ENCODE results near the gene SIPA1.

Gene SIPA1

DNA sequence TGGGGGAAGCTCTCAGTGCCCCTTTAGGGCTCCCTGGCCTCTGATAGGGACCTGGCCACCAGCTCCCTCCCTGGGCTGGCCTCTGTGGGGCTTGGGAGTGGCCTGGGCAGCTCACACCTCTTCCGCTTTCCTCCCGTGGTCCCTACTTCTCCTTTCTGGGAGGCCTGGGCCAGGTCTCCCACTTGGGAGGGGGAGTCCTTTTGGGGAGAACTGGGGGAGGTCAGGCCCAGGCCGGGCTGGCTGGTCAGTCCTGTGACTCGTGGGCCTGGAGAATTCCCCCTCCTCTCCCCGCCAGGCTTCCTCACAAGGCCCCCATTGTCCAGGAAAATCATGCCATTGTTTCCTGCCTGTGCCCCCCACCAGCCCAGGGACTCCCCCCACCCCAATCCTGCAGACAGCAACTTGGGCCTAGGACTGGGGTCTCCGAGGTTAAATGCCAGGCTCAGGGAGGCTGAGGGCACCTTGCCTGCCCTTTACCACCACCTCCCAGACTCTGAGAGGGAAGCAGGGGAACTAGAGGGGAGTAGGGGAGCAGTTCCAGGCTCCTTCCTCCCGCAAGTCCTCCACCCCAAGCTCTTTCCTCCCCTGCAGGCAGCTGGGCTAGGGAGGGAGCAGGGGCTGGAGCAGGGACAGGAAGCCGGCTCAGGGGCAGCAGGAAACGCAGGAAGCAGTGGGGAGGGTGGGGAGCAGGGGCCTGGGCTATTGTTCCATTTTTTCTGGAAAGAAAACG, 26.7 kb upstream of the SIPA1 start:
- TF ChIP-seq CTCF (IDR thresholded peaks at IDR 0.05; ENCODE audit: low read depth, low read length) = no peak
- no peak for DNase-seq (ENCODE audit: extremely low read depth, low read depth)

DNA sequence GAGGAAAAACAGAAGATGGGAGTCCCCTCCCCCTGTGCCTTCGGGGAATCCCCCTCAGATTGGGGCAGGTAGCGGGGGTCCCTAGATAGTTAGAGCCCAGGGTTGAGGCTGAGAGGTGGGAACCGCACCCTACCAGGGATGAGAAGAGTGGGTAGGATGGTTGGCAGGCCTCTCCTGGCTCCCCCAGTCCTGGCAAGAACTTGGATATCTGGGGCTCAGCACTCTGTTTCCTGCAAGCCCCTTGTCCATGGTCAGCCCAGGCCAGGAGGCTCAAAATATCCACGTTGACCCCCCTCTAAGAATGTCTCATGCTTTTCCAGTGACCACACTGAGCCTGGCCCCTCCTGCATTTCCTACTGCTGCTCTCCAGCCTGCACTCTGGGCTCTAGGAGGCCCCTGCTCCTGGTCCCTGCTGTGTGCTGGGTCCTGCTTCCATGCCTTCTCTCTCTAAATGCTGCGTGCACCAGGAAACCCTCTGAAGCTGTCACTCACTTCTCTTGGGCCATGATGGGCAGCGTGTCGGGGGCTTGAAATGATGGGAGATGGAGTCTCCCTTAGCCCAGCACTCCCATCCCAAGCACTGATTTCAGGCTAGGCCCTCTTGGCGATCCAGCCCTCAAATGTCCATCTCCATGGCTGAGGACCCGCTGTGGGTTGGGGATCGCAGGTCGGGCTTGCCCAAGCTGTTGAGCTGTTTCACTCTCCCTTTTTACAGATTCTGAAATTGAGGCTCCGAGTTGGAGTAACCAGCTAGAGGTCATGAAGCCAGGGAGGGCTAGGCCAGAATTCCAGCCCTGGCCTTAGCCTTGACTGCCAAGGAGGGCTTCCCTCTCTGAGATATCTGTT, 25.9 kb upstream of the SIPA1 start:
- TF ChIP-seq CTCF (IDR thresholded peaks at IDR 0.05; ENCODE audit: low read depth, low read length) = no peak
- no peak for DNase-seq (ENCODE audit: extremely low read depth, low read depth)

GRCh38 chr11:65612691-65613090, 25.2 kb upstream of the SIPA1 start:
- DNase-seq (ENCODE audit: extremely low read depth, low read depth) = no peak
- no peak for TF ChIP-seq CTCF (IDR thresholded peaks at IDR 0.05; ENCODE audit: low read depth, low read length)

GRCh38 chr11:65613091-65613928, 24.6 kb upstream of the SIPA1 start:
- no peak for DNase-seq (ENCODE audit: extremely low read depth, low read depth)
- TF ChIP-seq CTCF (IDR thresholded peaks at IDR 0.05; ENCODE audit: low read depth, low read length) = no peak

DNA sequence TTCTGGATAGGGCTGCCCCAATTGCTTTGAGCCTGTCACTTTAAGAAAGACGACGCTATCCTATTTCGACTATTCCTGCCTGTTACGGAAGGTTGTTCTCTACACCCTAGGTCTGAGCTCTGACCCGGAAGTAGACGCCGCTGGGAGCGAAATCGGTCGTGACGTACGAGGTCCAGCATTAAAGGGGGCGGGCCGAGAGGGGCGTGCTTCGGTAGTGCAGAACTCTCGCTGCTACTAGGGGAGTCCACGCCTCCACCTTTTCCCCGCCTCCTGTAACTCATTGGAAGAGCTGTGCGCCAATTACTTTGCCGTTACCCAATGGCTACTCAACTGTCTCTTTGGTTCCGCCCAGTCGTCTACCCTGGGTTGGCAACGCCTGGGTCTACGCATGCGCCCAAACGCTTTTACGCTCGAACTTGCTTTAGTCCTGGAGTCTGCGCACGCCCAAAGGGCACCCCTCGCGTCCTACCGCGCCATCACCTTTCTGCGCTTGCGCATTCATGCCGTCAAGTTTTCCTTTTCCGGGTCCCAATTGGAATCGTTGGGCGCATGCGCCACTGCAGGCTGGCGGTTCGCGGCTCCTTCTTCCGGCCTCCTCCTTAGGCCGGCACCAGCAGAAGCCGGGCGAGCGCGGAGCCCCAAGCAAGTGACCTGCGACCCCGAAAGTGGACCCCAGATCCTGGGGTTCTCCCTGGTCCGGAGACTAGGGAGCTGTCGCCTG, 22.5 kb upstream of the SIPA1 start, which contains the start of gene PCNX3:
PCNX3 (plus strand) TSS at position 548 of the 721 bp plus-strand sequence. CDS start 536 bp downstream, outside the sequence.
- TF ChIP-seq CTCF (IDR thresholded peaks at IDR 0.05; ENCODE audit: low read depth, low read length) = no peak
- peak; percentile 100 for DNase-seq (ENCODE audit: extremely low read depth, low read depth)

DNA sequence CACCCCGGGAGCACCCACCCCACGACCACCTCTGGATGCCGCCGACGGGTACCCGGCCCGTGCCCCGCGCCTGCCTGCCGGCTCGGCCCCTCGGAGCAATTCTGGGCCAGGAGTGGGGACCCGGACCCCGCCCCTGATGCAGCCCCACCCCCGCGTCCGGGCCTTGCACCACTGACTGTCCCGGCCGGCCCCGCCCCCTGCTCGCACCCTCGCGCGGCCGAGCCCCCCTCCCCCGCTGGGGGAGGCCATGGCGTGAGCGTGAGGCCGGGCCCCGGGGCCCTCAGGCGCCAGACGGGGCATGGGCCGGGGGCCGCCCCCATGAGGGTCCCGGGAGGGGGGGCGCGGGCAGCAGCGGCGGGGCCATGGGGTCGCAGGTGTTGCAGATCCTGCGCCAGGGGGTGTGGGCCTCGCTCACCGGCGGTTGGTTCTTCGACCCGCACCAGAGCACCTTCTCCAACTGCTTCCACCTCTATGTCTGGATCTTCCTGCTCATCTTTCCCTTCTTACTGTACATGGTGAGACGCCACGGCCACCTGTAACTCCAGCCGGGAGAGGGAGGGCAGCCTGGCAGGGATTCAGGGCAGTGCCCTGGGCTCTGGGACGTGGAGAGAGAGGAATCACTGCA, 21.8 kb upstream of the SIPA1 start:
- no peak for TF ChIP-seq CTCF (IDR thresholded peaks at IDR 0.05; ENCODE audit: low read depth, low read length)

More for the DNA sequence above, 21.8 kb upstream of the SIPA1 start:
- no peak for DNase-seq (ENCODE audit: extremely low read depth, low read depth)
